Measurements from ENCODE around the gene CPLX1.

DNA sequence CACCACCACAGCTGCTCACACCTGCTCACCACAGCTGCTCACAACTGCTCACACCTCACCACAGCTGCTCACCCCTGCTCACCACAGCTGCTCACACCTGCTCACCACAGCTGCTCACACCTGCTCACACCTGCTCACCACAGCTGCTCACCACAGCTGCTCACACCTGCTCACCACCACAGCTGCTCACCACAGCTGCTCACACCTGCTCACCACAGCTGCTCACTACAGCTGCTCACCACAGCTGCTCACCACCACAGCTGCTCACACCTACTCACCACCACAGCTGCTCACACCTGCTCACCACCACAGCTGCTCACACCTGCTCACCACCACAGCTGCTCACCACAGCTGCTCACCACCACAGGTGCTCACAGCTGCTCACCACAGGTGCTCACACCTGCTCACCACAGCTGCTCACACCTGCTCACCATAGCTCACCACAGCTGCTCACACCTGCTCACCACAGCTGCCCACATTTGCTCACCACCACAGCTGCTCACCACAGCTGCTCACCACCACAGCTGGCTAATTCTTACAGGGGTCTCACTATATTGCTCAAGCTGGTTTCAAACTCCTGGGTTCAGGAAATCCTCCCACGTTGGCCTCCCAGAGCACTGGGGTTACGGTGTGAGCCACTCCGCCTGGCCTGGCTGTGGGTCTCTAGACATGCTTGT, 30.4 kb upstream of the CPLX1 start:
- TF ChIP-seq, protein P1, sequence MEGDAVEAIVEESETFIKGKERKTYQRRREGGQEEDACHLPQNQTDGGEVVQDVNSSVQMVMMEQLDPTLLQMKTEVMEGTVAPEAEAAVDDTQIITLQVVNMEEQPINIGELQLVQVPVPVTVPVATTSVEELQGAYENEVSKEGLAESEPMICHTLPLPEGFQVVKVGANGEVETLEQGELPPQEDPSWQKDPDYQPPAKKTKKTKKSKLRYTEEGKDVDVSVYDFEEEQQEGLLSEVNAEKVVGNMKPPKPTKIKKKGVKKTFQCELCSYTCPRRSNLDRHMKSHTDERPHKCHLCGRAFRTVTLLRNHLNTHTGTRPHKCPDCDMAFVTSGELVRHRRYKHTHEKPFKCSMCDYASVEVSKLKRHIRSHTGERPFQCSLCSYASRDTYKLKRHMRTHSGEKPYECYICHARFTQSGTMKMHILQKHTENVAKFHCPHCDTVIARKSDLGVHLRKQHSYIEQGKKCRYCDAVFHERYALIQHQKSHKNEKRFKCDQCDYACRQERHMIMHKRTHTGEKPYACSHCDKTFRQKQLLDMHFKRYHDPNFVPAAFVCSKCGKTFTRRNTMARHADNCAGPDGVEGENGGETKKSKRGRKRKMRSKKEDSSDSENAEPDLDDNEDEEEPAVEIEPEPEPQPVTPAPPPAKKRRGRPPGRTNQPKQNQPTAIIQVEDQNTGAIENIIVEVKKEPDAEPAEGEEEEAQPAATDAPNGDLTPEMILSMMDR (IDR thresholded peaks at IDR 0.05) = no peak
- no peak for TF ChIP-seq EP300 (IDR thresholded peaks at IDR 0.05)

Data from ovary (tissue), 3 donors.